DMS79 treated with DMSO at 0.1 percent for 48 hours (cell line): ENCODE measurements around the gene CLEC10A.
"Not testable (repeated sequence)": the region's sequence is repeated elsewhere in the genome, so short reads cannot be mapped to it uniquely, and the experiment has no call there.

ENCODE experiments used
- DNase-seq: peaks from one replicate; lab custom pipeline; 2025; lab: John Stamatoyannopoulos, UW

CLEC10A gene

DNA sequence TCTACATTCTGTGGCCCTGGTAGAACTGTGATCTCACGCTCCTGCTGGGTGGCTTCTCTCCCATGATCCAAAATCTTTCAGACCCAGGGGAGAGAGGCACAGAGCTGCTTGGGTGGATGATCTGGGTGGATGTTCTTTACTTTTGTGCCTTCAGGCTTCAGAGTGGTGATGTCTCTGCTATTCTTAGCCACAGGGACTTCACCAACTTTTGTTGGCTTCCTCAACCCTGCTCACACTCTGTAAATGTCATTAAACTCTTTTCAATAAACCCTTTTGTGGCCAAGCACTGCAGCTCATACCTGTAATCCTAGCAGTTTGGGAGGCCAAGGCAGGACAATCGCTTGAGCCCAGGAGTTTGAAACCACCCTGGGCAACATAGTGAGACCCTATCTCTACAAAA, 7.6 kb downstream of the CLEC10A start:
- no peak for DNase-seq

DNA sequence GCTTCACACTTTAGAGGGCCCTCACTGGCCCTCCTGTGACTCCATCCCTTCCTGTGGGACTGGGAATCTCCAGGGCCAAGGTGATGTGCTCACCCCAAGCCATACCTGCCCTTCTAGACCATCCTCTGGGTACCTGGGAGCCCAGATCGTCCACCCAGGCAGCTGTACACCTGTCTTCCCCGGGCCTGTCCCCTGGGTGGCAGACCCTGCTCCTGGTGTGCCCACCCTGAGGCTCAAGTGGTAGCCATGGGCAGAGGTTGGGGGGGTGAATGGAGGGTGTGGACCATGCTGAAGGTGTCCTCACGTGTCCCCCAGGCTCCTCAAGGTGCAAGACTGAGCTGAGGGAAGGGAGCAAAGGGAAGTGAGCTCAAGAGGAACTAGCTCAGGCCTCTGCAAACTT, 9.3 kb downstream of the CLEC10A start:
- no peak for DNase-seq

DNA sequence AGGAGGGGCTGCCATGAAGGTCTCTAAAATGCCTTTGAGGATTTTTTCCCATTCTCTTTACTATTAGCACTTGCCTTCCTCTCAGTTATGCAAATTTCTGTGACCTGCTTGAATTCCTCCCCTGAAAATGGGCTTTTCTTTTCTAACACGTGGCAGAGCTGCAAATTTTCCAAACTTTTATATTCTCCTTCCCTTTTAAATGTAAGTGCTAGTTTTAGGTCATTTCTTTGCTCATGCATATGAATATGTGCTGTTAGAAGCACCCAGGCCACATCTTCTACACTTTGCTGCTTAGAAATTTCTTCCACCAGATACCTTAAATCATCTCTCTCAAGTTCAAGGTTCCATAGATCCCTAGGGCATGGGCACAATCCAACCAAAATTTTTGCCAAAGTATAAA, 11.8 kb downstream of the CLEC10A start:
- no peak for DNase-seq

DNA sequence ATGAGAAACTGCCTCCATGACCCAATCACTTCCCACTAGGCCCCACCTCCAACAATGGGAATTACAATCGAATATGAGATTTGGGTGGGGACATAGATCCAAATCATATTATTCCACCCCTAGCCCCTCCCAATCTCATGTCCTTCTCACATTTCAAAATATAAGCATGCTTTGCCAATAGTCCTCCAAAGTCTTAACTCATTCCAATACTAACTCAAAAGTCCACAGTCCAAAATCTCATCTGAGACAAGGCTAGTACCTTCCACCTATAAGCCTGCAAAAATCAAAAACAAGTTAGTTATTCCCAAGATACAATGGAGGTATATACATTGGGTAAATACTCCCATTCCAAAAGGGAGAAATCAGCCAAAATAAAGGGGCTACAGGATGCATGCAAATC, 12.9 kb downstream of the CLEC10A start:
- no peak for DNase-seq

DNA sequence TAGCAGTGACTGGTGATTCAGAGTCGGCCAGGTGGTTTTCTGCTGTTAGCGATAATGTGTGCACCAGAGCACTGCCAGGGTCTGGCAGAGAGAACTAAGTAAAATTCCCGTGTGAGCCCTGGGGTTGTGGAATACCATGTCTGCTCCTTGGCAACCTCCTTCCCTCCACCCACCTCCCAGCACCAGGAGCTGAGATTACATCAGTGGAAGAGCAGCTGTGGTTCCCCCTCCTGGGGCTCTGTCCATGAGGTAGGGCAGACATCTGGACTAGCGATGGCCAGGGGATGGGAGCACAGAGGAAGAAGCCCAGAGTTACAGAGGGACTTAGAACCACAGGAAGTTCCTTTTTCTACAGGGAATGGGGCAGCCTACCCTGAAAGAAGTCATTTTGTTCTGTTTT, 15.8 kb downstream of the CLEC10A start:
- DNase-seq: no peak

DNA sequence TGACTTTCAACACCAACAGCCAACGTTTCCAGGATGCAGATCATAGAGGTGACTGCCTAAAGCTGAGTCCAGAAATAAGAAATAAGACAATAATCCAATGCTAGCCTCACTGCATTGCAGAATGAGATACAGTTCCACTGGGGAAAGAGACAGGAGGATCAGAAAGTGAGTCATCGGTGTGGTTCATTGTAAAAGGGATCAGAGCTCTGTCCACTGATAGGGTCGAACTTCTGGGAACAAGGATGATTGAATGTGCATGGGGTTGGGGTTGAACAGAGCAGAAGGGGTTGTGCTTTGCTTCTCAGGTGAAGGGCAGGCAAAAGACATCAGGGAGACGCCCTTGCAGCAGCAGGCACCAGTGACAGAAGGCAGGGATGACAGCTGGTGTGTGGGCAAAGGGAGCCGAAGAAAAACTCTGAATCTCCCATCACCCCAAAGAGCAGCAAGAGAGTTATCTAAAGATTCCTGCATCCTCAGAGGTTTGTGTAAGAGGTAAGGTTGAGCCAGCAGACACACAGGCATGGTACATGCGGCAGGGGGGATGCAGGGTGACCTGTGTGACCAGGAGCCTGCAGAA, 16.4 kb downstream of the CLEC10A start:
- no peak for DNase-seq

DNA sequence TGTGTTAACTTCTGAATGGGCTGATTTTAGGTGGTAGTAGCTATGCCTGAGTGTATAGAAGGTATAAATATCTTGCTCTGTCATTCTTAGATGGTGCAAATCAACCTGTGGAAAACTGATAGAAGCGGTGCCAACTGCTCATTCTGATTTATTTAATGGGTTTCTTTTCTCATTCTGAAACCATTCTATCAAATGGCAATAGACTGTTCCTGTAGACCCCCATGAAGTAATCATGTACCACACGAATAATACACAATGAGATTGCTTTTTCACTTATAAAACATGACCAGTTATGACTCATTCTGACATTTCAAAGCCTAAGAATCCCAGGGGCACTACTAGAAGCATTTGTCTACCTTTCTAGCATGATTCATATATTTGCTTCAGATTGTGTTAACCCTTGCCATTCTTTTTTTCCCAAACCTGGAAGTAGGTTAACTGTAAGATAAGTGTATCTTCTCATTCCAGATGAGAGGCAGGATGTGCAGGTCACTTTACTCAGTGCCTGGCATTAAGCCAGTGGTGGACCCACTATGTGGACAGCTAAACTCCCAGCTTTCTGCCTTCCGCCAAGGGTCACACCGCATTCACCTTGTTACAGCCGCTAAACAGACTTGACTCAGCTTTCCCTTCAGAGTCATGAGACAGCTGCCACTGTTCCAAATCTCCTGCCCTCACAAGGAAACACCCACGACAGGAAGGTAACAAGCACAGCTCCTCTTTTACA, 19.7 kb downstream of the CLEC10A start:
- no peak for DNase-seq

DNA sequence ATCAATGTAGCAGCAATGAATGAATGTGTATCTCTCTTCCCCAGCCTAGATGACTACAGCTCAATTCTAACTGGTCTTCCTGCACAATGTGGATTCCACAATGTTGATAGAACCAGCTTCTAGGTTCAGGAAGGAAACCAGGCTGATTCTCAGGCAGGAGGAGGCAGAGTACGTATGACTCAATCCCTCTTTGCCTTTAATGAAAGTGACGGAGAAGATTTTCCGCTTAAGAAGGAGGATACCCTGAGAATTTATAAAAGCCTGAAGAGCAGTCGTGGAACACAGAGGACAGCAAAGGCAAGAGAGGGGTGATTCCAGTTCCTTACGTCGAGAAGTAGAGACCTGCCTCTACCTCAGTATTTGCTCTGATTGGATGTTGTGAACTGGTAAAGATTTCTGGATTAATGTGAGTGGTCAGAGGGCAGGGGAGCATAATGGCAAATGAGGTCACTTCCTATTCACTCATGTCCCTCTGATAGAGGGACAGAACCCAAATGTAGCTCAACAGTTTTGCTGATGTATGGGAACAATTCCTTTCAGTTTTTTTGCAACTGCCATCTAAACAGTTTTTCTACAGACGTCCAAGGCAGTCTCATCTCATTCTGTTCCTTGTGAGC, 21.1 kb downstream of the CLEC10A start:
- DNase-seq: no peak

DNA sequence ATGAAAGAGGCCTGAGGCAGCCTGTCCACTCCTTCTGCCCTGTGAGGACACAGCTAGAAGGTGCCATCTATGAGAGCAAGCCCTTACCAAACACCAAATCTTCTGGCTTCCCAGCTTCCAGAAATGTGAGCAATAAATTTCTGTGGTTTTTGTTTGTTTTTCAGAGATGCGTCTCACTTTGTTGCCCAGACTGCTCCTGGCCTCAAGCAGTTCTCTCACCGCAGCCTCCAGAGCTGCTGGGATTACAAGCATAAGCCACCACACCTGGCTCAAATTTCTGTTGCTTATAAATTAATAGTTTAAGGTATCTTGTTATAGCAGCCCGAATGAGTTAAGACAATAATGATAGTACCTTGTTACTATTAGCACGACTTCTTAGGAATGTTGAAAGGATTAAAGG, 23.7 kb downstream of the CLEC10A start:
- DNase-seq: no peak

DNA sequence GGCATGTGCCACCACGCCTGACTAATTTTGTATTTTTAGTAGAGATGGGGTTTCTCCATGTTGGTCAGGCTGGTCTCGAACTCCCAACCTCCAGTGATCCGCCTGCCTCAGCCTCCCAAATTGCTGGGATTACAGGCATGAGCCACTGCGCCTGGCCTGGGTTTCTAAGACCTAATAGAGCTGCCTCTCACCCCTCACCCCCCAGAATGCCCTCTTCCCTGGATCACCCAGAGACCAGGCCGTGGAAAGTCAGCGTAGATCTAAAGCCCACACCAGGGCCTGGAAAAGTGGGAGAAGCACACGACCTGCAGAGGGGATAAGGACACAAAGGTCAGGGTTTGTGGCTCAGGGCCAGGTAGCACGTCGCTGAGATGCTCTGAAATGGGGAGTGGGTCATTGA, 29.5 kb downstream of the CLEC10A start:
- not testable (repeated sequence) for DNase-seq

DNA sequence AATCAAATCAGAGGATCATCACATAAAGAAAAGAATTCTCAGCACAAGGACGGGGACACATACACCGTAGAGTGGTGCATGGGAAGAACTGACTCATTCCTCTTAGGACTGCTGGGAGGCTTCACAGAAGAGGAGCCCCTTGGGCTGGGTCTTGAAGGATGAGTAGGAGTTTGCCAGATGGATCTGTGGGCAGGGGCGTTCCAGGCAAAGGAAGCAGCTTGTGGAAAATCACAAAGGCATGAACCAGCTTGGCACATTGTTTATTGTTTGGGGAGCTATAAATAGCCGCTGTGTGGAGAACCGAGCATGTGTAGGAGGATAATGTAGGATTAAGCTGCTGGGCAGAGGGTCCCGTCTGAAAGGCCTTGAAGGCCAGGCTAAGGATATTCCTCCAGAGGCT, 31.1 kb downstream of the CLEC10A start:
- no peak for DNase-seq

DNA sequence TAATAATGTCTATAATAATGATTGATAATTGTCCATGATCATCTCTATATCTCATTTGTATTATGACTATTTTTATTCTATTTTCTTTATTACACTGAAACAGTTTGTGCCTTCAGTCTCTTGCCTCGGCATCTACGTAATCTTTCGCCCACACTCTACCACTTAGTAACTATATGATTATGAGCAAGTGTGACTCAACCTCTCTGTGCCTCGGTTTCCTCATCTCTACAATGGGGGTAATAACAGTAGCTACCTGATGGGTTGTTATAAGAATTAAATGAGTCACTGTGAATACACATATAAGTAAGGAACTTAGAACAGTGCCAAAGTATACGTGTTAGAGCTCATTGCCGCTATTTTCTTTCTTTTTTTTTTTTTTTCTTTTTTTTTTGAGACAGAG, 32.5 kb downstream of the CLEC10A start:
- no peak for DNase-seq

DNA sequence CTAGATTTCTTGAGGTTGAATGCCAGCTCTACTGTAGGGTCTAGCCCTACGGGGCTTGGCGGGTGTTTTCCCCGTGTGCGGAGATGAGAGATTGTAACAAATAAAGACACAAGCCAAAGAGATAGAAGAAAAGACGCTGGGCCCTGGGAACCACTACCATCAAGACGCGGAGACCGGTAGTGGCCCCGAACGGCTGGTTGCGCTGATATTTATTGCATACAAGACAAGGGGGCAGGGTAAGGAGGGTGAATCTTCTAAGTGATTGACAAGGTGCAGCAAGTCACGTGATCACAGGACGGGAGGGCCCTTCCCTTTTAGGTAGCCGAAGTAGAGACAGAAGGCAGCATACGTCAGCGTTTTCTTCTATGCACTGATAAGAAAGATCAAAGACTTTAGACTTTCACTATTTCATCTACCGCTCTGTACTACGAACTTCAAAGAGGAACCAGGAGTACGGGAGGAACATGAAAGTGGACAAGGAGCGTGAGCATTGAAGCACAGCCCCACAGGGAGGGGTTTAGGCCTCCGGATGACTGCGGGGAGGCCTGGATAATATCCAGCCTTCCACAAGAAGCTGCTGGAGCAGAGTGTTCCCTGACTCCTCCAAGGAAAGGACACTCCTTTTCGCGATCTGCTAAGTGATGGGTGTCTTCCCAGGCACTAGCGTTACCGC, 33.2 kb downstream of the CLEC10A start:
- DNase-seq: peak; percentile 61

DNA sequence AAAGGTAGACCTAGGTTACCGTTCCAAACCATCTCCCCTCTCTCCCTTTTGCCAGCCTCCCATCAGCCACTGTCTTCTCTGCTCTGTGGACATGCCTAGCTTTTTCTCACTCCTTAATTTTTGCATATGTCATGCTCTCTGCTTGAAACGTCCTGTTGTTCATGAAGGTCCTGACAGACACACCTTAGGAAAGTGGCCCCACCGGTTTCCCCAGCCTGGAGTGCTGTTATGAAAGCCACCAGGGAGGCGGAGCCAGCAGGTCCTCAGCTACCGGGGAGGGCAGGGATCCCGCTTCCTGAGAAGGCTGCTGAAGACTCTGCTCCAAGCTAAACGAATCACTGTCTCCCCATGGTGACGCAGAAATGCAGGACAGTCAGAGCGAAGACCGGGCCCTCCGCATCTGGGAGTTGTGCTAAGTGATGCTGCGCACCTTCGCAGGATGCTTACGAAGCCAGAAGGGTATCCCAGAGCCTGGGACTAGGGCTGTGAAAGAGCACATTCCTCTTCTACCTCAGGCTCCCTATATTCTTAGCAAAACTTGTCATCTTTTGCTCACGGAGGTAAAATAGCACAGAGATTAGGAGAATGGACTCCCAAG, 33.8 kb downstream of the CLEC10A start:
- DNase-seq: peak; percentile 78

DNA sequence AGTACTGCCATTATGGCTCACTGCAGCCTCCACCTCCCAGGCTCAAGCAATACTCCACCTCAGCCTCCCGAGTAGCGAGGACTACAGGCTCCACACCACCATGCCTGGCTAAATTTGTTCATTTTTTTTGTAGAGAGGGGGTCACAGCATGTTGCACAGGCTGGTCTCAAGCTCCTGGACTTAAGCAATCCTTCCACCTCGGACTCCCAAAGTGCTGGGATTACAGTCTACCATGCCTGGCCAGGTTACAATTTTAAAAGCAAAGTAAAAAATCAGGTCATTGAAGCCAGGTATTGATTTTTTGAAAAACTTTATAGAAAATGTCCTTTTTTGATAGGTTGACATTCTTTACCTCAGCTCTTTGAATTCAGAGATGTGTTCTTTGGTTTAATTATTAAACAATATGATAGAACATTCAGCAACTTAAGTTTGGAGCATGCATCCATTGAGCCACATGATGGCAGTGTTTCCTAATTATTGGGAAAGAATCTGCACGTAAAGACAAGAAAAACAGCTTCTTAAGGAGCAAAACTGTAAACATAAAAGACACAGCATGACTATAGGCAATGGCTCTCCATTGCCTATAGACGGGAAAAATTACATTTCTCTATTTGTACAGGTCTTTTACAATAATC, 34.4 kb downstream of the CLEC10A start:
- peak; percentile 78 for DNase-seq

DNA sequence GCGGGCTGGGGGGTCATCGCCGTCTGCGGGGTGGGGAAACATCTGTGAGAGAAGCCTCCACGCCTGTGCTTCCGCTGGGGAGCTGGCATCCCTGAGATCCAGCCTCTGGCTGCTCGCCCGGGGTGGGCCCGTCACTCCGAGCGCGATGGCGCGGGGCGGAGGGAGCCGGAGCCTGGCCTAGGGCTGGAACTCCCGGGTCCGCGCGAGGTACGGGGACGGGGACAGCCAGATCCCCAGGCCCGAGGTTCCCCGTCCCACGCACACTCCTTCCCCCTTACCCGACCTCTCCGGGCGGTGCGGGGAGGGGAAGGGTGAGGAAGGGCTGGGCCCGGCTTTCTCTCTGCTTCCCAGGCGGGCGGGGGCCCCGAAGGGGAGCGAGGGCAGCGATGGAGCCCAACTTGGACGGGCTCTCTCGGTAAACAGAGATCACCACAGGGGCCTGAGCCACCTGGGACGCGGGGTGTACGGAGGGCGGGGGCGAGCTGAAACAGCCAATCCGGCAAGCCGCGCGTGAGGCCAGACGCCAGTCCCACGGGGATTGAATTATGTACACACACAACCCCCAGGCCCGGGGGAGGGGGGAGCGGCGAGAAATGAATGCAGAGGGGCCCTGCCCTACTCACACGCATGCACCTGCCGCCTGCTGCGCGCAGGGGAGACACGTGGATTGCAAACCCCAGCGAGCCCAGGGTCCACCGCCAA, 36.4 kb downstream of the CLEC10A start, which contains the start of gene SLC16A11:
Gene SLC16A11 (minus strand): TSS at position 596 of the 702 bp plus-strand sequence. CDS start 579 bp downstream, at position 17.
- peak; percentile 51 for DNase-seq

DNA sequence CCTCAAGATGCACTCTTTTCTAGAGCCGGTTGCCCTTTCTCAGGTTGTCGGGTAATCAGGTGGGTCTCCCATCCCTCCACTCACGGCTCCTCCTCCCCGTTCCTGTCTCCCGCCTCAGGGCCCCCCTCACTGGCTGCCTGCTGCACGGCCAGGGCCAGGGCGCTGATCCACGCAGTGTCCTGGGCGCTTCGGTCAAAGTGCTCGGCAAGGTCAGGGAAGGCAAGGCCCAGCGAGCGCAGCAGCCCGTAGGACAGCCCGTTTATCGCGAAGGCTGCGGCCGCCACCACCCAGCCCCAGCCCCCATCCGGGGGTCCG, 36.9 kb downstream of the CLEC10A start:
- no peak for DNase-seq

DNA sequence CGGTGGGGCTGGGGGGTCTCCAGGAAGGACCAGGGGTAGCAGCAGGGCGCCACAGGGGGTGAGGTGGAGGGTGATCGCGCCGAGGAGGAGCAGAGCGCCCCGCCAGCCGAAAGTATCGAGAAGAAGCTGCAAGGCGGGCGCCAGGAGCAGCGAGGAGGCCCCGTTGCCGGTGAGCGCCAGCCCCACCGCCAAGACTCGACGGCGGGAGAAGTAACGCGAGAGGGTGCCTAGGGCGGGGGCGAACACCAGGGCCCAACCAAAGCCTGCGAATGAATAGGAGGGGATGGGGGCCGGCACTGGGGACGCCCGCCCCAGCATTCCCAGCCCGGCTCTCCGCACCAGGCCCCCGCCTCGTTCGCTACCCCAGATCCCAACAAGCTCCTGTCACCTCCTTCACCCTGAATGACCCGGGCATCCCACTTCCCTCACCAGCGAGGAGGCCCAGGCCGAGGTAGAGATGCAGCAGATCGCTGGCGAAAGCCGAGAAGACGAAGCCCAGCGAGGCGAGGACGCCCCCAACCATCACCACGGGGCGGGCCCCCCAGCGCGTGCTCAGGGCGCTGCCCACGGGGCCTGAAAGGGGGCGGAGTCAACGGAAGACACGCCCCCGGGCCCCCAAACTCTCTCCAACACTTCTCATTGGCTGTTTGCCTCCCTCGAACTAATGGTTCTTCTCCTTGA, 37.4 kb downstream of the CLEC10A start:
- DNase-seq: peak; percentile 11

DNA sequence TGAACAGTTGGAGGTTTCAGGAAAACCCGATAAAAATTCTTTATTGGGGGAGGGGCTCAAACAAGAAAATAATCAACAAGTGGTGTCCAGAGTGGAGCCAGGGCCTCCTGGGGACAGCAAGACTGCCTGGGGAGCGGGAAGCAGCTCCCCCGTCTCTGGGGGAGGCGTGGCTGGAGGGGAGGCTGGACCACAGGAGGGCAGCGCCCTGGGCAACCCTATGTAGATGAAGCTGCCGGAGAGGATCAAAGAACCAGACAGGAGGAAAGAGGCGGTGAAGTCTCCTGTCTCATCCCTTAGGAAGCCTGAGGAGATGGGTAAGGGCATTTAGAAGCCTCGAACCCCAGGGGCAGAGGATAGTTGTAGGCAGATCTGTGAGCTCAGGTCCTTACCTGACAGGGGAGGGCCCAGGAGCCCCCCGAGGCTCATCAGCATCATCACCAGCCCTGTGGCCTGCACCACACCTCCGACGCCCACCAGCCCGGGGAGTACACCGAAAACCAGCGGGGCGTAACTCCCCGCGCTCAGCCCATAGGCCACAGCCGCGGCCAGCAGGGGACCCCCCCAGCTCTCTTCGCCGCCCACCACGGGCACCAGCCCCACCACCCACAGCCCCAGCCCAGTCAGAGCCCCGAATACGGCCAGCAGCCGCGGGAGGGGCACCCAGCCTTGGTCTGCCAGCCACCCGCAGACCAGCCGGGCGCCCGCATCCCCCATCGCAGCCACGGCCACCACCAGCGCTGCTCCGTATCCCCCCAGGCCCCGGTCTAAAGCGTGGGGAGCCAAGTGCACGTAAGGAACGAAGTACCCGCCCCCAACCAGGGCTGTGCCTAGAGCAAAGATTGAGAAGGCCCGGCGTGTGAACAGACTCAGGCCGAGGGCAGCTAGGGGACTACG, 38.2 kb downstream of the CLEC10A start:
- no peak for DNase-seq

DNA sequence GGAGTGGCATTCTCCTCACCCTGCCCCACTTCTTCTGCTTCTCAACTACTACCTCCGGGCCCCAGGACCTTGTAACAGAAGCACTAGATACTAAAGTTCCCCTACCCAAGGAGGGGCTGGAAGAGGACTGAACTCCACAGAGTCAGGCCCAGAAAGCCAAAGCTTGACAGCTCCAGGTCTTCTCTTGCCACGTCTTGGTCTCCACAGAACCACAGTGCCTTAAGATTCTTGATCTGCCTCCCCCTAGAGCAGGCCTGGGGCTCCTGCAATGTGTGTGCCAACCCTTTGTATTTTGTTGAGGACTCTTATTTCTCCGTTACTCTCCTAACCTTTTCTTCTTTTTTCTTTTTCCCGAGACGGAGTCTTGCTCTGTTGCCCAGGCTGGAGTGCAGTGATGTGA, 40.2 kb downstream of the CLEC10A start:
- no peak for DNase-seq
